HG02981 (cell line): ENCODE data around the gene INSYN1.

Source experiments
- ATAC-seq: cut with Tn5 transposase; IDR thresholded peaks from one replicate; pipeline ENCODE4 v1.9.1; 2021; ENCODE audit warnings: mild to moderate bottlenecking, moderate library complexity; ENCODE audit not compliant: unreplicated experiment

INSYN1 gene

GRCh38 chr15:73694419-73694818 lies 58.7 kb downstream of the INSYN1 start:
- no peak for ATAC-seq

GRCh38 chr15:73691396-73691795 lies 61.8 kb downstream of the INSYN1 start:
- no peak for ATAC-seq

- no peak for ATAC-seq
Measured at GRCh38 chr15:73688455-73688854, 64.7 kb downstream of the INSYN1 start.

- ATAC-seq, result no peak
Measured at GRCh38 chr15:73687351-73687750, 65.8 kb downstream of the INSYN1 start.

- ATAC-seq, result no peak
Measured at GRCh38 chr15:73686781-73687256, 66.3 kb downstream of the INSYN1 start.

GRCh38 chr15:73685981-73686380 lies 67.2 kb downstream of the INSYN1 start:
- ATAC-seq, result no peak
